GM19455 (cell line): Measurements from ENCODE around the gene IFIT1.
A peak's percentile ranks its signal among the peaks of the same experiment; 100 is the strongest.
"Not testable (repeated sequence)": the region's sequence is repeated elsewhere in the genome, so short reads cannot be mapped to it uniquely, and the experiment has no call there.

Source experiments
- ATAC-seq: cut with Tn5 transposase; IDR thresholded peaks from one replicate; pipeline ENCODE4 v1.9.1; 2021; ENCODE audit not compliant: unreplicated experiment

IFIT1 gene

DNA sequence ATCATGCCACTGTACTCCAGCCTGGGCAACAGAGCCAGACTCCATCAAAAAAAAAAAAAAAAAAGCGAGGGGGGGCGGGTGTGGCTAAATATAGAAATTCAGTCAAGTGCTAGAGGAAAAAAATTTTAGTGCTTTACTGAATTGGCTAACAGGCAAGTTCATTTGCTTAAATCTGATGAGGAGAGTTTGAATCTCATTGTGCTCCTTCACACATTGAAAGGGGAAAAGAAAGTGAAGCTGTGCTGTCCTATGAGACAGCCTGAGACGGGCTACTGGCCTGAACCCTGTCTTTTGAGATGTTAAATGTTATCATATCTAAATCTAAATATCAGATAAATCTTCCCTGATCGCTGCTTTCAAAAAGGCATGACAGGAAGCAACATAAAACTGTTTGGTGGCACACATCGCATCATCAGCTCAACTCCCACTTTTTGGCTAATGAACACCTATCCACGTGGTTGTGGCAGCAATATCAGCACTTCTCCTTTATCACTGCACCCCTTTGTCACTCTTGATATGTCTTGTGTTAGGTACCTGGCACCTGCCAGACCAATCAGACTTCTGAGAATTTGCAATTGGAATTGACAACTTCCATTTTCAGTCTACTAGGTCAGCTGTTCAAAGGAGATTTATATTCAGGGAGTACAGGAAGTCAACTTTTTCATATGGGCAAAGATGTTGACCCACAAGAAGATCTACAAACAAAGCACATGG, 28.5 kb upstream of the IFIT1 start:
- ATAC-seq: no peak

DNA sequence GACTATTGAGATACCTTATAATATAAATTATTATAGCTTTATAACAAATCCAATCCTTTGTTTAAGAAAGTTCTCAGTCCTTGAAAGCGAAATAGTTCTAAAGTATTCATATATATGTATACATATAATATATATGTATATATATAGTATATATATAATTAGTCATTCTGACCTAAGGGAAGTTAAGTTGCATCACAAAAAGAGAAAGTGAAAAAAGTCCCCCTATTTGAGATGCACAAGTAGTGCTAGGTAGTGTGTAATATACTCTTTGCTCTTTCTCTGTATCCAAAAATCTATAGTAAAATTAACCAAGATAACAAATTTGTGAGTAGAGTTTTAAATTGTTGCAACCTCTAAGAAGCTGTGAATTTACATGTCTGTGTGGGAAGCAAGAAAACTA, 27.9 kb upstream of the IFIT1 start:
- no peak for ATAC-seq

DNA sequence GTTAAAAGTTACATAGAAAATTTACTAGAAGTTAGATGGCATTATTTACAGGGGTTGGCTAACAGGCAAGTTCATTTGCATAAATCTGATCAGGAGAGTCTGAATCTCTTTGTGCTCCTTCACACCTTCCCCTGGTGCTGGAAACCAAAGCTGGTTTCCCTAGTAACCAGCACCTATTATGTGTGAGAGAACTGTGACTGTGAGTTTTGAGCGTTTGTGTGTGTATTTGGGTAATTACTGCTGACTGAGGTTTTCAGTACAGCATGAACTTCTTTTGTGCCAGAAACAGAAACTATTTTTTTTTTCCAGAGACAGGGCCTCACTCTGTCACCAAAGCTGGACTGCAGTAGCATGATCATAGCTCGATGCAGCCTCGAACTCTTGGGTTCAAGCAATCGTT, 24.9 kb upstream of the IFIT1 start:
- peak; percentile 60 for ATAC-seq

DNA sequence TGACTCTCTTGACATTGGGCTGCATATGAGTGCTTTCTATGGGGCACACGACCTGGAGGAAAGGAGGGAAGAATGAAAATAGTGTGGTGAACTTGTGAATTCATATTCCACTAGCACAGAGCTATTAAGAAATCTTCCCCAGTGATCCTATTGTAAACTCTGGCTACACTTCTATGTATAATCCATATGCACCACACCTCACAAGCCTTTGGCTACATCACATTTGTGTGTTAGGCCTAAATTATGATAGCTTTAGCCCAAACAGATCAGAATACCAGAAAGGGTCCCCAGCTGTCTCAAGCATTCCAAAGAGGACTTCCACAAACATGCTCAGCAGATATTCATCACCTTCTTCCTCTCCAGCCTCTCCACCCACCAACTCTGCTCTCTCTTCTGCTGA, 24.3 kb upstream of the IFIT1 start:
- no peak for ATAC-seq

DNA sequence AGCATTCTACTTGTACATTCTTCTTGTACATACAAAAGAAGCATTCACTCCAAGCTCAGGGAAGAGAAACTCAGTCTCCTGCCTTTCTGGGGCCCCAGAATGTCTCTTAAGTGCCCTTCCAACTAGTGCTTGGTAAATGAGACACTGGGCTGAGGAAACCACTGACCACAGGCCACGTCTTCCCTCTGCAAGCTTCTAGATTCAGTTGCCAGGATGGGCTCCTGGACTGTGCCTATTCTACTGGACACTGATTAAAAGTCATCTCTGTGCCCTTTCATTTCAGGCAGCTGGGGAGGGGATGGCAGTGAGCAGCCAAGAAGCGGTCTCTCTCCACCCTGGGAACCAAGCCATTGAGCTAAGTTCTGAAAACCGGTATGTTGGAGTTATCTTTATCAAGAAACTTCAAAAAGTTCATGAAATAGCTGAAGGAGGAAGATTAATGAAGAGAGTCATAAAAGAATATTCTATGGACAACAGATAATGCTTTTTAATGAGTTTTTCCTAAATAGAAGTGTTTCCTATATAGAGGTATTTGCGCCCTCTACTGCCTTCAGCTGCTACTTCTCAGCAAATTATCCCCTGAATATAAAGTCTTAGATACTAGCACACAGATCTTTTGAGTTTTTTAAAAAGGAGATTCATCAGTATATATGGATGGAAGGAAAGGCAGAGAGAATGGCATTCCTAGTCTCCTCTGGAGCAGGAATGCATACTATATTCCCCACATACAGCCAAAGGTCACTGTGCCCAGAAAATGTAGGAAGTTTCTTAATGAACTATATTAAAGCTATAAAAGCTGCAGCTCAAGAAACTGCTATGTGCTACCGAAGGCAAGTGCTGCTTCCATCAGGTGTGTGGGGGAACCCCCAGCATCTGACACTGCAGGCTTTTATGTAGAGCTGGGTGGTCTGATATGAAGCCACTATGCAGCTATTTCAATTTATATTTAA, 23.0 kb upstream of the IFIT1 start:
- ATAC-seq: no peak

DNA sequence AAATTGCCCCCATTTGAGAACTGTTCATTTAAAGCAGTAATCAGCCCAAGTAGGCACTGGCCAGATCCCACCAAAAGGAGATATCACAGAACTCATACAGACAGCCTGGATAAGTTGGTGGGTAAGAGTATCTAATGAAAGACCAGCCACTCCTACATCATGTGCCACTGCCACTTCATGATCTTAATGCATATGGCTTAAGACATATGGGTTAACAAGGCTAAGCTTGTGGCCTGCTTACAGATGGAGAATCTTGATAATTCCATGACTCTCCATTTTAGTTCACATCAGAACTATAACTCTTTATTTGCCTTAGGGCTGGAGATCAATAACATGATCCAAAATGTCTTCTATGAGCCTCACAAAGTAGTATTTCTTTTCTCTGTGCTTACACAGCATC, 21.3 kb upstream of the IFIT1 start:
- no peak for ATAC-seq

DNA sequence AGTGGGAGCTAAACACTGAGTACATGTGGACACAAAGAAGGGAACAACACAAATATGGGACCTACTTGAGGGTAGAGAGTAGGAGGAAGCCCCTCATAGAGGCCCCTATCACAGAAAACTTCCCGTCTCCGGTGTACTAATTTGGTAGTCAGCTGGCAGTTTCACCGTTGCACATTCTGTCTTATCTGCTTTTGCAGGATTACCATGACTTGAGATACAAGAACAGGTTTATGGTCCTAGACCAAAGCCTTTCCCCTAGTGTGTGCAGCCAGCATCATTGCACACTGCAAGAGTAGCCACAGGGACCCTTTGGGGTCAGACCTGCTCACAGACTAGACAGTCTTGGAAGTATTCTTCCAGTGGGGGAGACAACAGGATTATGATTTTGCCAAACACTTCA, 20.4 kb upstream of the IFIT1 start:
- no peak for ATAC-seq

DNA sequence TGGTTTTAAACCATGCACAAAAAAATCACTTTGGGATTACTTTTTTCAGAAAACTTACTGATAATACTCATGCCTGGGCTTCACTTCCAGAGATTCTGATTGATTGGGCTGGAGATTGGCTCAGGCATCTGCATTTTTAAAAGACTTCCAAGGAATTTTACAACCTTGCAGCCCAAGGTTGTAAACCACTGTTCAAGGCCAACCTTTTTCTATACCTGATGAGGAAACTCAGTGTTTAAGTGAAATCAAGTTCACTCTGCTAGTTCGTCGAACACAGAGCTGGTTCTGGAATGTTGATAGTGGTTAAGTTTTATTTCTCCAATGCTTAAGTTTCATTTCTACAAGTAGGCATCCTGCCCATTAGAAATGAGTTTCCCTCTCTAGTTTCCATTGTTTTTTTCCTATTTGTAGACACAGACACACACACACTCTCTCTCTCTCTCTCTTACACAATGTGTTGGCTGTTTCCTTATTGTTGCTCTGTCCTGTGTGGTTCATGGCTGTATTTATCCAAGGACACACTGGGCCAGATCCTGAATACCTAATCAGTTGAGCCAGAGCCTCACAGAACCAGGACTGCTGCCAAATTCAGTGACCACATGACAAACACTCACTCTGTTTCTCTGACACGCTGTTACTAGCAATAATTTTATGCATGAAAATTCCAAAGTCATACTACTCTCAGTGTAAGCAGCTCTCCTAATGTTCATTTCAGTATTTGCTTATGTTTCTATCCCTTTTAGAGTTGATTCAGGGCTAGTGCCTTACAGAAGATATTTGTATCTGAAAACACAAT, 18.3 kb upstream of the IFIT1 start:
- ATAC-seq: no peak

DNA sequence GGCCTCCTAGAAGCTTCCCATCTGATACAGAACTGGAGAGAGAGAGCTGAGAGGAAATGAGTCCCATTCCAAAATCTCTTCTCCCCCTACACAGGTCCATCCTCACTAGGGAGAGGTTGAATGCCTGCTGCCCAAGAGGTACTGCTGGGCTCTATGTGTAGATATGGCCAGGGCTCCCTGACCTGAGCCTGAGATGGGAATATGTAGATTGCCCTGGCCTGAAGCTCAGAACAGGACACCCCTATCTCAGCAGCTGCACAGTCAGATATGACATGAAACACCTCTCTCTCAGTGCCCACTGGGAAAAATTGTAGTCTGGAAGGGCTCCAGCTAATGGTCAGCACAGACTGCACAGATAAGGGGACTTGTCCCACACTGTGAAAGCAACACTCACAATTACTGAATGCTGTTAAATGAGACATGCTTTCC, 17.7 kb upstream of the IFIT1 start:
- ATAC-seq: no peak

DNA sequence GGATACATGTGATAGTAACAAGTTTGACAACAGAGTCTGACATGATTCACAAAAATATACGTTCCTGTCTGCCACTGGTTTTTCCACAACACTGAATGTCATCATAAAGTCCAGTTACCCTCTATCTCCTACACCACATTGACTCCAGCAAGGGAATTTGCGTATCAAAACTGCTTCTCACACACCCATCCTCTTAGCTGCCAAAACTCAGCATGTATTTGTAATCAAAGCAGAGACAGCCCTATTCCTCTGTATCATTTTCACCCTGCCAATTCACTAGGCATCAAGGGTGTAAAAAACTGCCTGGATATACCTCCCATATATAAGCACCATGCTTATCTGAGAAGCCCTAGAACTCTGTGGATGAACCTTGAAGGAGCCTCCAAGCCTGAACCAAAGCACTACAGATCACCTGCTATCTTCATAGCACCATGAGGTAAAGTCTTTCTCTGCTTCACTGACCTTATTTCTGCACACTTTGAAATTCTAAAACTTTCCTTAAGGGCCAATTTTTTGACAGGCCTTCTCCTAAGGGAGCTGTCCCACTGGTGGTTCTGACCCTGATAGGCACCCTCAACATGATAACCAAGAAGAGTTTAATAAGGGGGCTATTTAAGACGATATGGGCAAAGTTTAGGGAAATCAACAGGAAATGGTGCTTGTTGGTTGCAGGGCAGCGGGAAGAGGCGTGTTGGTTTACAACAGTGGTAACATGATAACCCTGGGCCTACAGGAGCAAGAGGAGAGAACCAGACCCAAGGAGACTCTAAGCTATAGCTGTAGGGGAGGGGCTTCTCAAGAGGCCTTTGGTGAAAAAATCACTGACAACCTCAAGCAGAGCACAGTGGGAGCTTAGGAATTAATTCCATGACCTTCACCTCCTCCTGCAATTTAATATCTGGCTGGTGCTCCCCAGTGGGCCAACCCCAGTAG, 14.5 kb upstream of the IFIT1 start, which contains the start of gene IFIT1B:
Gene IFIT1B, plus strand, starts transcription at position 352 of the 933 bp plus-strand sequence. Its CDS starts 80 bp downstream, at position 432.
- no peak for ATAC-seq

DNA sequence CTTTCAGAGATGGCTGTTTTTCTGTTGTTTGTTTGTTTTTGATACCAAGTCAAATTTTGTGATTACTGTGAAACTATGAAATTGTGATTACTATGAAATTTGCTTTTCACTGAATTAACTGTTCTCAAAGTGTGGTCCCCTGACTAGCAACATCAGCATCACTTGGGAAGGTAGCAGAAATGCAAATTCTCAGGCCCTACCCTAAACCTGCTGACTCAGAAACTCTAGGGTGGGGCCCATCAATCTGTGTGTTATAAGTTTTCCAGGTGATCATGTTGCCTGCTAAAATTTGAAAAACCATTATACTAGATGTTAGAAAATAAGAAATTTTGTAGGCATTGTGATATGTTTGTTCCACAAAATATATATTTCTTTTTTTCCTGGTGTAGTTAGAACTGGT, 13.3 kb upstream of the IFIT1 start:
- ATAC-seq: no peak

DNA sequence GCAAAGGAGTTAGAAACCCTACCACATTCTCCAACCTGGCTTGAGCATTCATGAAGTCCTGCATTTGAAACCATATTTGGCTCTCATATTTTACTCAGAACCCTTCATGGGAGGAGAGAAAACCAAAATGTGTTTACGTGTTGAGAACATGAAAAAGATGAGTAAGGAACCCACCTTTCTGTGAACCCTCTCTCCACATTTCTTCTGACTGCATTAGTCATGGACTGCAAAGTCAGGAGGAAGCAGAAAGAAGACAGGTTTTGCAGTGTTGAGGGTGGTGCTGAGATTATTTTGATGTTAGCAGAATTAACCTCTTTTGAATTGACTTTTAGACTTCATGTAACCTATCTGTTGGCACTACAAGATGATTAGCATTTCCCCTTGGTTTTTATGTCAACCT, 9.7 kb upstream of the IFIT1 start:
- ATAC-seq: no peak

DNA sequence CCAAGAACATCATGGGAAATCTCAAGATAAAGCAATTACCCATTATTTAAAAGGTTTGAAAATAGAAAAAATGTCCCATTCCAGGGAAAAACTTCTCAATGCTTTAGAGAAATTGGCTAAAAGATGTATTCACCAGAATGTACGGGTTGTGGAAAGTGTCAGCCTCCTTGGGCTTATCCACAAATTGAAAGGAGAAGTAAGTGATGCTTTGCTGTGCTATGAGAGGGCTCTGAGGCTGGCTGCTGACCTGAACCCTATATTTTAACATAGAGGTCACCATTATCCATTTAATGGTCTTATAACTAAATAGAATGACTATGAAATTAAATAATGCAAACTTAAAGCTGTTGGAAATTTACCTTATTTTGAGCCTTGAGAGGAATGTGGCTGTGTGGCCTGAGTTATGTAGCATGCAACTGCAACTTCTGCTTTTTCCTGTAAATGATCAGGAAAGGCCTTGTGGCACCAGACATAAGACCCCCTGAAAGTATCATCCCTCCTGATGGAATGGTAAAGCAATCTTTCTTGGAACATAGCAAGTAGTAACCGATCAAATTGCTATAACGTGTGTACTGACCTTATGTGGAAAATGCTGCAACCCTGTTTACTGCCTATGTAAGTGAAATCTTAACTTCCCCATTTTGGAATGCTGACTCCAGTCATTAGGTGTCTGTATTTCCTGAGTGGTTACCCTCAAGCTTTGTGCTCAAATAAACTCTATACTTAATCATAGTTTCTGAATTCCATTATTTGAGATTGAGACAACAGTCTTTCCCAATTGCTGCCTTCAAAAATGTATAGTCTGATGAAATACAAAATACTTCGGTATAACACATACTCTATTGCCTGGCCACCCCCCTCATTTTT, 7.7 kb upstream of the IFIT1 start:
- no peak for ATAC-seq

DNA sequence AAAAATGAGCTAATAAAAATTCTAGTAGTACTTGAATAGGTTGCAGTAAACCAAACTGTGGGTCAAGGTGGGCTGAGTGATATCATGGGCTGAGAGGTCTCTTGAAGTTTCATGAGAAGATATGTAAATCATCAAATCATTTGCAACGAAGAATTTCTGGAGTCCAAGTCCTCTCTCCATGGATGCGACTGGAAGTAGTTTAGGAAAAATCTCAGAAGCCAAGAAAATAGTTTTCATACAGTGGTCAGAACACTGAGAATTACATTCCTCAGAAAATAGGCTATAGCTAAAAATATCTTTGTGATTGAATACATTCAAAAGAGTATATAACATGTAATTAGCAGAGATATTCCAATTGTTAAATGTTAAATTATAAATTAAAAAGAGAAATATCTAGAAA, 3.6 kb upstream of the IFIT1 start:
- no peak for ATAC-seq

DNA sequence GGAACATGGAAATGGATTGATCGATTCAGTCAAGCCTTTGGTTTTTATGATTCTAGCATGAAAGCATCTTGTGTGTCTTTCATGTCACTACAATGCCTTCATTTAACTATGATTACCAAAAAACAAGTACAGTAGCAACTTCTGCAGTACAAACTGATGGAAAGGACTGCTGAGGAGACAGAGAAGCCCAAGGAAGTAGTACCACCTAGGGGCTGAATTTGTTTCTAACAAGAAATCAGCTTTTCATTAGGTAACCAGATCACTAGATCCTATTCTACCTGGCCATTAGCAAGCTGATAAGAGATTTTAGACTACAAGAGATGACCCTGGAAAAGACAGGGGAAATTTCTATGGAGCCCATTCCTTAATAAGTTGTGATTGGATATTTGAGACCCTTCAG, 3.2 kb upstream of the IFIT1 start:
- ATAC-seq: no peak

DNA sequence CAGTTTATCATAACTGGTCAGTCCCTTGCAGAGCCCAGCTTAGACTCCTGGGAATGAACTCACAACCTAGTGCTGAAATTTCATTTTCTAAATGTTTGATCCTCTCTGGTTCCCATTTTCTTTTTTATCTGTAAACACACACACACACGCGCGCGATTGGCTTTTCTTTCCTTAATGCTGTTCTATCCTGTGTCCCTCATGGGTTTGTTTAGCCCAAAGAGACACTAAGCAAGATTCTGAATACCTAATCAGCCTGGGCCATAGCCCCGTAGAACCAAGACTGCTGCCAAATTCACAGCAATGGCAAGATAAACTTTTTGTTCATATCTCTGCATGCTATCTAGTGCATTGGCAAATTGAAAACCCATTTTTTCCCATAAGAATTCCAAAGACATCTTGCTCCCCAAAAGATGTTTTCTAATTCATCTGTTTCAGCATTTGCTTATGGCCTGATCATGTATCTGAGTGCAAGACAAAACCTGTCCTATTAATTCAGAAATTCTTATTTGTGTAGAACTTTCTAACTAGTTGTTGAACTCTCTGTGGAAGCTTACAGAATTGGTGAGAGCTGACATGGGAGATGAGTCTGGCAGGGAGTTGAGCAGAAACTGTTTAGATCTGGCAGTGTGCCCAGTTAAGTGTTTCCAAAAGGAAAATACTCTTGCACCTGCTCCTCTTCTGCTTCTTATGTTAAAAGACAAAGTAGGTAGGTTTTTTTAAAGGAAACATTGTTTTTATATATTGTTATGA, 1.8 kb upstream of the IFIT1 start:
- ATAC-seq: no peak

DNA sequence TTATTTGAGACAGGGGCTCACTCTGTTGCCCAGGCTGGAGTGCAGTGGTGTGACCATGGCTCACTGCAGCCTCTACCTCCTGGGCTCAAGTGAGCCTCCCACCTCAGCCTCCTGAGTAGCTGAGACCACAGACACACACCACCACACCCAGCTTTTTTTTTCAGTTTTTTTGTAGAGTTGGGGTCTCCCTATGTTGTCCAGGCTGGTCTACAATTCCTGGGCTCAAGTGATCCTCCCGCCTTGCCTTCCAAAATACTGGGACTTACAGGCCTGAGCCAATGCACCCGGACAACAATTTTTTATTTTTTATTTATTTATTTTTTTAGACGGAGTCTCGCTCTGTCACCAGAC, 1.2 kb upstream of the IFIT1 start:
- not testable (repeated sequence) for ATAC-seq

DNA sequence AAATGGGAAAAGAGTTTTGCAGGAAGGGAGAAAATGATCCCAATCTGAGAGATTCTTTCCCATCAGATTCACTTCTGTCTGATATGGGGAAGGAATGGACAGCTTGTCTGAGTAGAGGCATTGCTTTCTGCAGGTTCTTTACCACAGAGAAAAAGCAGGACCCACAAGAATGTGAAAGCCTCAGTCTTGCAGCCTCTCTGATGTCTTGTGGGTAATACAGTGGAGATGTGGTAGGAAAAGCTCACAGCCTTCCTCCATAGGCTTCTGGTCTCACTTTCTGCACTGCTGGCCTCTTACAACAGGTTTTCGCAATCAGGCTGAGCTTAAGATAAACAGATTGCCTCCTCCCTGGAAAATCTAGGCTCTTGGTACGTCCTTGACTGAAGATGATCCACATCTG, 551 bp downstream of the IFIT1 start:
- peak; percentile 39 for ATAC-seq

DNA sequence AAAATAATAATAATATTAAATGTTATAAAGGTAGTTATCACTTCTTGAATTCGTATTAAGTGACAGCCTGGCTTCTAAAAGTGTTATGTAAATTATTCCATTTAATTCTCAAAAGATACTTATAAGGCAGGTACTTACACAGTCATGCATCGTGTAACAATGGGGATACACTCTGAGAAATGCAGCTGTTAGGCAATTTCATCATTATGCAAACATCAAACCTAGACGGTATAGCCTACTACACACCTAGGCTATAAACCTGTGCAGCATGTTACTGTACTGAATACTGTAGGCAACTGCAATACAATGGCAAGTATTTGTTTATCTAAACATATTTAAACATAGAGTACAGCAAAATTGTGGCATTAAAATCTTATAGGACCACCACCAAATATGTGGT, 1.5 kb downstream of the IFIT1 start:
- ATAC-seq: no peak
